Astrocyte (in vitro differentiated cells and primary cell): ENCODE data around the gene FAM193B. TPM values are rescaled to one million over a fixed set of nuclear protein-coding genes. Genes with fewer than 3 reads are reported as not detected.
A peak's percentile ranks its signal among the peaks of the same experiment; 100 is the strongest.

ENCODE experiments used
- DNase-seq: peaks from one replicate; pipeline ENCODE4 v3.0.0-alpha.2; 2010; ENCODE audit warnings: low read depth
- FAIRE-seq: peaks from 2 replicates; lab custom pipeline; 2011; peaks lifted over from hg19 to GRCh38; lab: Jason Lieb, UNC
- H2AFZ ChIP-seq: 2 replicates; pipeline ENCODE4 v1.6.0; 2012; ENCODE audit warnings: low read depth, low read length, inconsistent platforms
- H3K27ac ChIP-seq: 2 replicates; pipeline ENCODE4 v1.5.1; 2011; ENCODE audit warnings: low read depth, low read length, inconsistent platforms
- H3K27me3 ChIP-seq: 2 replicates; pipeline ENCODE4 v1.6.0; 2011; ENCODE audit warnings: low read length, inconsistent platforms; ENCODE audit not compliant: insufficient read depth
- H3K36me3 ChIP-seq: 2 replicates; pipeline ENCODE4 v1.5.1; 2011; ENCODE audit warnings: low read length, inconsistent platforms; ENCODE audit not compliant: insufficient read depth
- H3K4me1 ChIP-seq: 2 replicates; pipeline ENCODE4 v1.5.1; 2011; ENCODE audit warnings: low read length, inconsistent platforms; ENCODE audit not compliant: insufficient read depth
- H3K4me2 ChIP-seq: 2 replicates; pipeline ENCODE4 v1.6.0; 2012; ENCODE audit warnings: low read length, inconsistent platforms
- H3K4me3 ChIP-seq: 2 replicates; pipeline ENCODE4 v1.5.1; 2011; ENCODE audit warnings: low read depth, mild to moderate bottlenecking, low read length, inconsistent platforms; ENCODE audit not compliant: insufficient read depth
- H3K79me2 ChIP-seq: 2 replicates; pipeline ENCODE4 v1.6.0; 2012; ENCODE audit warnings: mild to moderate bottlenecking, low read length, inconsistent platforms; ENCODE audit not compliant: insufficient read depth
- H3K9ac ChIP-seq: 2 replicates; pipeline ENCODE4 v1.6.0; 2012; ENCODE audit warnings: mild to moderate bottlenecking, low read length, inconsistent platforms
- H3K9me3 ChIP-seq: 2 replicates; pipeline ENCODE4 v1.5.1; 2012; ENCODE audit warnings: low read depth, mild to moderate bottlenecking, low read length, inconsistent platforms; ENCODE audit not compliant: insufficient read depth
- H4K20me1 ChIP-seq: 2 replicates; pipeline ENCODE4 v1.6.0; 2012; ENCODE audit warnings: low read length, inconsistent platforms; ENCODE audit not compliant: insufficient read depth
- H3K27ac Mint-ChIP-seq: one replicate; pipeline ENCODE4 v1.8.0; 2021; ENCODE audit warnings: mild to moderate bottlenecking, mixed read lengths; ENCODE audit not compliant: unreplicated experiment
- H3K27me3 Mint-ChIP-seq: one replicate; pipeline ENCODE4 v1.8.0; 2021; ENCODE audit warnings: low read depth, mixed read lengths; ENCODE audit not compliant: unreplicated experiment
- H3K36me3 Mint-ChIP-seq: one replicate; pipeline ENCODE4 v1.8.0; 2021; ENCODE audit warnings: low read depth, mixed read lengths; ENCODE audit not compliant: unreplicated experiment
- H3K4me1 Mint-ChIP-seq: one replicate; pipeline ENCODE4 v1.8.0; 2021; ENCODE audit warnings: low read depth, mixed read lengths; ENCODE audit not compliant: unreplicated experiment
- H3K4me3 Mint-ChIP-seq: one replicate; pipeline ENCODE4 v1.8.0; 2021; ENCODE audit warnings: mild to moderate bottlenecking, moderate library complexity, mixed read lengths; ENCODE audit not compliant: unreplicated experiment
- H3K9me3 Mint-ChIP-seq: one replicate; pipeline ENCODE4 v1.8.0; 2021; ENCODE audit warnings: mild to moderate bottlenecking, mixed read lengths; ENCODE audit not compliant: unreplicated experiment
- CTCF ChIP-seq: IDR thresholded peaks from 2 replicates; pipeline ENCODE4 v1.5.1; 2011; ENCODE audit warnings: low read depth, mild to moderate bottlenecking, inconsistent platforms, low read length, moderate library complexity; ENCODE audit not compliant: insufficient read depth
- EZH2 ChIP-seq: IDR thresholded peaks from 2 replicates; pipeline ENCODE4 v1.6.1; 2012; ENCODE audit warnings: mild to moderate bottlenecking, low read length, inconsistent platforms; ENCODE audit not compliant: insufficient read depth
- total RNA-seq: library from RNA; stranded (reverse); gene quantifications from 2 replicates; pipeline ENCODE4 v1.2.1, GENCODE V29; 2021

The FAM193B gene
- total RNA-seq, 1 donor from 2014 or later: 48.3 TPM

GRCh38 chr5:177507596-177508220 lies 46.7 kb downstream of the FAM193B start:
- Mint-ChIP-seq H3K4me3 (no peak overlapping the region), H3K27ac (peak overlapping the region; percentile 78)

GRCh38 chr5:177507165-177507564 lies 47.2 kb downstream of the FAM193B start:
- Mint-ChIP-seq H3K4me3 (no peak overlapping the region), H3K27me3 (no peaks in the 10 kb centered on the region), H3K27ac (no peak overlapping the region), H3K4me1 (peaks cover 10% of the 10 kb centered on the region), H3K9me3 (no peaks in the 10 kb centered on the region), H3K36me3 (peaks cover 23% of the 10 kb centered on the region)
- Histone ChIP-seq H3K9ac (no peak overlapping the region), H3K4me3 (no peak overlapping the region), H3K4me2 (no peak overlapping the region), H3K79me2 (no peaks in the 10 kb centered on the region), H4K20me1 (peaks cover 19% of the 10 kb centered on the region), H3K27me3 (no peaks in the 10 kb centered on the region), H3K4me1 (no peaks in the 10 kb centered on the region), H3K27ac (no peak overlapping the region), H3K9me3 (no peaks in the 10 kb centered on the region), H2AFZ (no peak overlapping the region), H3K36me3 (peaks cover 7% of the 10 kb centered on the region)
- TF ChIP-seq EZH2 (no peak), CTCF (peak; percentile 25)
- FAIRE-seq (no peak), DNase-seq (no peak)

More at GRCh38 chr5:177507596-177508220, 46.7 kb downstream of the FAM193B start:
- FAIRE-seq (no peak), DNase-seq (no peak)
- no peaks in the 10 kb centered on the region for H3K27me3 ChIP-seq
- no peaks in the 10 kb centered on the region for H3K9me3 Mint-ChIP-seq
- TF ChIP-seq EZH2 (no peak), CTCF (no peak)
- no peak overlapping the region for H3K27ac ChIP-seq
- H2AFZ ChIP-seq: no peak overlapping the region
- H3K36me3 Mint-ChIP-seq: peaks cover 21% of the 10 kb centered on the region
- H3K9ac ChIP-seq: no peak overlapping the region
- H3K9me3 ChIP-seq: no peaks in the 10 kb centered on the region
- H3K79me2 ChIP-seq: no peaks in the 10 kb centered on the region
- no peaks in the 10 kb centered on the region for H3K4me1 ChIP-seq
- H3K27me3 Mint-ChIP-seq: no peaks in the 10 kb centered on the region
- H3K36me3 ChIP-seq: peaks cover 7% of the 10 kb centered on the region
- H3K4me1 Mint-ChIP-seq: peaks cover 5% of the 10 kb centered on the region
- no peak overlapping the region for H3K4me2 ChIP-seq
- H4K20me1 ChIP-seq: peaks cover 21% of the 10 kb centered on the region
- no peak overlapping the region for H3K4me3 ChIP-seq

GRCh38 chr5:177505075-177505474 lies 49.3 kb downstream of the FAM193B start:
- Mint-ChIP-seq H3K9me3 (no peaks in the 10 kb centered on the region), H3K27me3 (no peaks in the 10 kb centered on the region), H3K4me1 (peaks cover 20% of the 10 kb centered on the region), H3K4me3 (no peak overlapping the region), H3K27ac (no peak overlapping the region), H3K36me3 (peaks cover 16% of the 10 kb centered on the region)
- no peaks in the 10 kb centered on the region for H3K79me2 ChIP-seq
- no peak overlapping the region for H3K9ac ChIP-seq
- no peak overlapping the region for H2AFZ ChIP-seq
- no peaks in the 10 kb centered on the region for H3K27me3 ChIP-seq
- no peaks in the 10 kb centered on the region for H3K9me3 ChIP-seq
- TF ChIP-seq CTCF (no peak), EZH2 (no peak)
- H3K4me3 ChIP-seq: no peak overlapping the region
- no peaks in the 10 kb centered on the region for H3K36me3 ChIP-seq
- no peak overlapping the region for H3K4me2 ChIP-seq
- no peak overlapping the region for H3K27ac ChIP-seq
- no peak for DNase-seq
- peaks cover 8% of the 10 kb centered on the region for H3K4me1 ChIP-seq
- no peak for FAIRE-seq
- peaks cover 6% of the 10 kb centered on the region for H4K20me1 ChIP-seq
